K562 (cell line): ENCODE measurements around the gene LRRC8C. TPM values are rescaled to one million over a fixed set of nuclear protein-coding genes. Genes with fewer than 3 reads are reported as not detected.

Source experiments
- DACH1 ChIP-seq: fragments of 450-650 bp; IDR thresholded peaks from 2 replicates; pipeline ENCODE4 v1.6.1; 2018; ENCODE audit not compliant: partially characterized antibody
- EGR1 ChIP-seq: fragments of 450-650 bp; conservative IDR thresholded peaks from 2 replicates; pipeline ENCODE4 v1.6.1; 2017; ENCODE audit warnings: mild to moderate bottlenecking
- GTF2E2 ChIP-seq: fragments of 200-800 bp; sonication (Bioruptor generic); IDR thresholded peaks from 2 replicates; pipeline ENCODE4 v1.6.1; 2016; ENCODE audit warnings: missing genetic modification characterization, missing compliant biosample characterization
- PPARD ChIP-seq: fragments of 250-450 bp; sonication (Bioruptor Pico); IDR thresholded peaks from 2 replicates; pipeline ENCODE4 v1.8.0; 2022; ENCODE audit warnings: inconsistent platforms, mild to moderate bottlenecking, moderate library complexity
- RBBP5 ChIP-seq: fragments of 200-600 bp; sonication (generic); IDR thresholded peaks from 2 replicates; pipeline ENCODE4 v1.6.1; 2012; ENCODE audit warnings: borderline replicate concordance, mild to moderate bottlenecking, low read length, control low read depth, inconsistent platforms; ENCODE audit not compliant: insufficient read depth, poor library complexity, severe bottlenecking
- polyA plus RNA-seq, 8 experiments: library from polyadenylated mRNA; depleted of rRNA in 4 of 8; stranded (reverse) in 5 of 8; unstranded in 3 of 8; fragments of >200 nt; fragmentation: Nextera tagmentation in 2 of 8; fragmentation: Illumina TruSeq in 1 of 8; extraction: Ambion mirVana in 2 of 8; extraction: Trizol in 1 of 8; gene quantifications; 2 replicates each; pipeline versions ENCODE4 v1.2.1 to v1.2.3, GENCODE V29; 2011 to 2014; ENCODE audit warnings: inconsistent platforms in 1 of 8, missing spikeins in 1 of 8
- total RNA-seq, 7 experiments: library from RNA; depleted of rRNA in 6 of 7; stranded (reverse); fragments of >200 nt in 6 of 7; fragmentation: Illumina TruSeq in 2 of 7; extraction: Trizol in 2 of 7; gene quantifications; 2 replicates each; pipeline versions ENCODE4 v1.2.1 to v1.2.3, GENCODE V29; 2011 to 2021; ENCODE audit warnings: low replicate concordance in 1 of 7
- TF ChIP-seq, protein P1 (sequence below): fragments of 450-650 bp; conservative IDR thresholded peaks from 2 replicates; pipeline ENCODE4 v1.6.1; 2016; ENCODE audit warnings: missing genetic modification characterization, low read depth, mild to moderate bottlenecking, control low read depth, missing compliant biosample characterization
- TF ChIP-seq, protein P2 (sequence below), 2 experiments: fragments of 450-650 bp in 1 of 2; sonication (generic) in 1 of 2; formaldehyde crosslinking in 1 of 2; IDR thresholded peaks in 1 of 2; conservative IDR thresholded peaks in 1 of 2; 2 replicates each; pipeline versions ENCODE4 v1.6.1 to v1.8.1; 2016 to 2023; ENCODE audit warnings: mild to moderate bottlenecking in 2 of 2, moderate library complexity in 2 of 2, inconsistent platforms in 1 of 2, missing genetic modification reagents in 1 of 2
- TF ChIP-seq, protein P3 (sequence below), 2 experiments: fragments of 200-800 bp in 1 of 2; sonication (Bioruptor generic) in 1 of 2; sonication (generic) in 1 of 2; formaldehyde crosslinking in 1 of 2; IDR thresholded peaks in 1 of 2; conservative IDR thresholded peaks in 1 of 2; 2 replicates each; pipeline versions ENCODE4 v1.5.0 to v1.6.1; 2016 to 2020; ENCODE audit warnings: missing compliant biosample characterization in 1 of 2, missing genetic modification characterization in 1 of 2, missing genetic modification reagents in 1 of 2
- TF ChIP-seq, protein P4 (sequence below): fragments of 200-600 bp; sonication (generic); IDR thresholded peaks from one replicate; pipeline ENCODE4 v1.6.1; 2012; ENCODE audit warnings: mild to moderate bottlenecking, low read depth, low read length, inconsistent platforms

The LRRC8C gene
- total and polyA plus RNA-seq, 9 of the 15 experiments (the other 6 are each of a cell fraction or from before 2014, with no cell fraction given): 1.00 to 12.5 (median 4.5) TPM

DNA sequence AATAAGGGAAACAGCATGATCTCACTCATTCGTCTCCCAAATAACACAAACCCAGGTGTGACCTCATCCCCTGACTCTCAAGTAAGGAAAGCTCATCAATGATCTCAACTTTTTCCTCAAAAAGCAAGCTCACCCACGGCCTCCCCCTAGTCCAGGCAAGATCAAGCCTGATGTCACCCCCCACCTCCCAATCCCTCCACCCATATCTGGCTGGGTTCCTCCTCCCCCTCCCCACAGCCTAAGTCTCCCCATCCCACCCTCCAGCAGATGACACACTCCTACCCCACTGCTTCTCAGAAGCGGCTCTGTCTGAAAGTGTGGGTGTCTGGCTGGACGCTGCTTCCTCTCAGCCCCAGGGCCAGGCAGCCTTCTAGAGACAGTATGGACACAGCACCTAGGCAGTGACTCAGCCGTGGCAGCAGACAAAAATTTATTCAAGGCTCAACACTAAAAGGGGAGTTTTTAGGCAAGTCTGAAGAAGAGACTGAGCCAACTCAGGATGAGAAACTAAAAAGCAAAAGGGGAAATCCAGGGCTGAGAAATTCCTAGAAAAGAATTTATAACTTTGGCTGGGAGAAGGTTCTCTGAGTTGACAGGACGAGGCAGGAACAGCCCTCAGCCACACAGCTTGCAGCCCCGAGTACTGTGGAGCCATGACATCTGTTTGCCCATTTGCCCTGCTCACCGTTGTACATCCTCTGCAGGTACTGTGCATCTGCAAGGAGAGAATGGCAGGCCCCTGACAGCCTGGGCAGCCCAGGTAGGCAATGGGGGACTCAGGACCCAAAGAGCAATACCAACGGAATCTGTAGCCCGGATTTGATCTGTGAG lies 106.3 kb downstream of the LRRC8C start (continued):
- TF ChIP-seq DACH1: no peak
- TF ChIP-seq, protein P1, sequence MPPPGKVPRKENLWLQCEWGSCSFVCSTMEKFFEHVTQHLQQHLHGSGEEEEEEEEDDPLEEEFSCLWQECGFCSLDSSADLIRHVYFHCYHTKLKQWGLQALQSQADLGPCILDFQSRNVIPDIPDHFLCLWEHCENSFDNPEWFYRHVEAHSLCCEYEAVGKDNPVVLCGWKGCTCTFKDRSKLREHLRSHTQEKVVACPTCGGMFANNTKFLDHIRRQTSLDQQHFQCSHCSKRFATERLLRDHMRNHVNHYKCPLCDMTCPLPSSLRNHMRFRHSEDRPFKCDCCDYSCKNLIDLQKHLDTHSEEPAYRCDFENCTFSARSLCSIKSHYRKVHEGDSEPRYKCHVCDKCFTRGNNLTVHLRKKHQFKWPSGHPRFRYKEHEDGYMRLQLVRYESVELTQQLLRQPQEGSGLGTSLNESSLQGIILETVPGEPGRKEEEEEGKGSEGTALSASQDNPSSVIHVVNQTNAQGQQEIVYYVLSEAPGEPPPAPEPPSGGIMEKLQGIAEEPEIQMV (tag): no peak
- no peak for TF ChIP-seq GTF2E2
- TF ChIP-seq, protein P2, sequence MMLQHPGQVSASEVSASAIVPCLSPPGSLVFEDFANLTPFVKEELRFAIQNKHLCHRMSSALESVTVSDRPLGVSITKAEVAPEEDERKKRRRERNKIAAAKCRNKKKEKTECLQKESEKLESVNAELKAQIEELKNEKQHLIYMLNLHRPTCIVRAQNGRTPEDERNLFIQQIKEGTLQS (IDR thresholded peaks at IDR 0.05): peak; percentile 82
- TF ChIP-seq, protein P2 (CRISPR knock-in tag; conservative IDR thresholded peaks at IDR 0.05): no peak
- TF ChIP-seq PPARD (CRISPR knock-in tag): no peak
- TF ChIP-seq EGR1: peak; percentile 56
- TF ChIP-seq RBBP5: no peak
- TF ChIP-seq, protein P3, sequence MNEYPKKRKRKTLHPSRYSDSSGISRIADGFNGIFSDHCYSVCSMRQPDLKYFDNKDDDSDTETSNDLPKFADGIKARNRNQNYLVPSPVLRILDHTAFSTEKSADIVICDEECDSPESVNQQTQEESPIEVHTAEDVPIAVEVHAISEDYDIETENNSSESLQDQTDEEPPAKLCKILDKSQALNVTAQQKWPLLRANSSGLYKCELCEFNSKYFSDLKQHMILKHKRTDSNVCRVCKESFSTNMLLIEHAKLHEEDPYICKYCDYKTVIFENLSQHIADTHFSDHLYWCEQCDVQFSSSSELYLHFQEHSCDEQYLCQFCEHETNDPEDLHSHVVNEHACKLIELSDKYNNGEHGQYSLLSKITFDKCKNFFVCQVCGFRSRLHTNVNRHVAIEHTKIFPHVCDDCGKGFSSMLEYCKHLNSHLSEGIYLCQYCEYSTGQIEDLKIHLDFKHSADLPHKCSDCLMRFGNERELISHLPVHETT (CRISPR knock-in tag; conservative IDR thresholded peaks at IDR 0.05 in 1 of 2, IDR thresholded peaks at IDR 0.05 in 1 of 2): no peak
- TF ChIP-seq, protein P4, sequence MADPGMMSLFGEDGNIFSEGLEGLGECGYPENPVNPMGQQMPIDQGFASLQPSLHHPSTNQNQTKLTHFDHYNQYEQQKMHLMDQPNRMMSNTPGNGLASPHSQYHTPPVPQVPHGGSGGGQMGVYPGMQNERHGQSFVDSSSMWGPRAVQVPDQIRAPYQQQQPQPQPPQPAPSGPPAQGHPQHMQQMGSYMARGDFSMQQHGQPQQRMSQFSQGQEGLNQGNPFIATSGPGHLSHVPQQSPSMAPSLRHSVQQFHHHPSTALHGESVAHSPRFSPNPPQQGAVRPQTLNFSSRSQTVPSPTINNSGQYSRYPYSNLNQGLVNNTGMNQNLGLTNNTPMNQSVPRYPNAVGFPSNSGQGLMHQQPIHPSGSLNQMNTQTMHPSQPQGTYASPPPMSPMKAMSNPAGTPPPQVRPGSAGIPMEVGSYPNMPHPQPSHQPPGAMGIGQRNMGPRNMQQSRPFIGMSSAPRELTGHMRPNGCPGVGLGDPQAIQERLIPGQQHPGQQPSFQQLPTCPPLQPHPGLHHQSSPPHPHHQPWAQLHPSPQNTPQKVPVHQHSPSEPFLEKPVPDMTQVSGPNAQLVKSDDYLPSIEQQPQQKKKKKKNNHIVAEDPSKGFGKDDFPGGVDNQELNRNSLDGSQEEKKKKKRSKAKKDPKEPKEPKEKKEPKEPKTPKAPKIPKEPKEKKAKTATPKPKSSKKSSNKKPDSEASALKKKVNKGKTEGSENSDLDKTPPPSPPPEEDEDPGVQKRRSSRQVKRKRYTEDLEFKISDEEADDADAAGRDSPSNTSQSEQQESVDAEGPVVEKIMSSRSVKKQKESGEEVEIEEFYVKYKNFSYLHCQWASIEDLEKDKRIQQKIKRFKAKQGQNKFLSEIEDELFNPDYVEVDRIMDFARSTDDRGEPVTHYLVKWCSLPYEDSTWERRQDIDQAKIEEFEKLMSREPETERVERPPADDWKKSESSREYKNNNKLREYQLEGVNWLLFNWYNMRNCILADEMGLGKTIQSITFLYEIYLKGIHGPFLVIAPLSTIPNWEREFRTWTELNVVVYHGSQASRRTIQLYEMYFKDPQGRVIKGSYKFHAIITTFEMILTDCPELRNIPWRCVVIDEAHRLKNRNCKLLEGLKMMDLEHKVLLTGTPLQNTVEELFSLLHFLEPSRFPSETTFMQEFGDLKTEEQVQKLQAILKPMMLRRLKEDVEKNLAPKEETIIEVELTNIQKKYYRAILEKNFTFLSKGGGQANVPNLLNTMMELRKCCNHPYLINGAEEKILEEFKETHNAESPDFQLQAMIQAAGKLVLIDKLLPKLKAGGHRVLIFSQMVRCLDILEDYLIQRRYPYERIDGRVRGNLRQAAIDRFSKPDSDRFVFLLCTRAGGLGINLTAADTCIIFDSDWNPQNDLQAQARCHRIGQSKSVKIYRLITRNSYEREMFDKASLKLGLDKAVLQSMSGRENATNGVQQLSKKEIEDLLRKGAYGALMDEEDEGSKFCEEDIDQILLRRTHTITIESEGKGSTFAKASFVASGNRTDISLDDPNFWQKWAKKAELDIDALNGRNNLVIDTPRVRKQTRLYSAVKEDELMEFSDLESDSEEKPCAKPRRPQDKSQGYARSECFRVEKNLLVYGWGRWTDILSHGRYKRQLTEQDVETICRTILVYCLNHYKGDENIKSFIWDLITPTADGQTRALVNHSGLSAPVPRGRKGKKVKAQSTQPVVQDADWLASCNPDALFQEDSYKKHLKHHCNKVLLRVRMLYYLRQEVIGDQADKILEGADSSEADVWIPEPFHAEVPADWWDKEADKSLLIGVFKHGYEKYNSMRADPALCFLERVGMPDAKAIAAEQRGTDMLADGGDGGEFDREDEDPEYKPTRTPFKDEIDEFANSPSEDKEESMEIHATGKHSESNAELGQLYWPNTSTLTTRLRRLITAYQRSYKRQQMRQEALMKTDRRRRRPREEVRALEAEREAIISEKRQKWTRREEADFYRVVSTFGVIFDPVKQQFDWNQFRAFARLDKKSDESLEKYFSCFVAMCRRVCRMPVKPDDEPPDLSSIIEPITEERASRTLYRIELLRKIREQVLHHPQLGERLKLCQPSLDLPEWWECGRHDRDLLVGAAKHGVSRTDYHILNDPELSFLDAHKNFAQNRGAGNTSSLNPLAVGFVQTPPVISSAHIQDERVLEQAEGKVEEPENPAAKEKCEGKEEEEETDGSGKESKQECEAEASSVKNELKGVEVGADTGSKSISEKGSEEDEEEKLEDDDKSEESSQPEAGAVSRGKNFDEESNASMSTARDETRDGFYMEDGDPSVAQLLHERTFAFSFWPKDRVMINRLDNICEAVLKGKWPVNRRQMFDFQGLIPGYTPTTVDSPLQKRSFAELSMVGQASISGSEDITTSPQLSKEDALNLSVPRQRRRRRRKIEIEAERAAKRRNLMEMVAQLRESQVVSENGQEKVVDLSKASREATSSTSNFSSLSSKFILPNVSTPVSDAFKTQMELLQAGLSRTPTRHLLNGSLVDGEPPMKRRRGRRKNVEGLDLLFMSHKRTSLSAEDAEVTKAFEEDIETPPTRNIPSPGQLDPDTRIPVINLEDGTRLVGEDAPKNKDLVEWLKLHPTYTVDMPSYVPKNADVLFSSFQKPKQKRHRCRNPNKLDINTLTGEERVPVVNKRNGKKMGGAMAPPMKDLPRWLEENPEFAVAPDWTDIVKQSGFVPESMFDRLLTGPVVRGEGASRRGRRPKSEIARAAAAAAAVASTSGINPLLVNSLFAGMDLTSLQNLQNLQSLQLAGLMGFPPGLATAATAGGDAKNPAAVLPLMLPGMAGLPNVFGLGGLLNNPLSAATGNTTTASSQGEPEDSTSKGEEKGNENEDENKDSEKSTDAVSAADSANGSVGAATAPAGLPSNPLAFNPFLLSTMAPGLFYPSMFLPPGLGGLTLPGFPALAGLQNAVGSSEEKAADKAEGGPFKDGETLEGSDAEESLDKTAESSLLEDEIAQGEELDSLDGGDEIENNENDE: no peak
